ENCODE data around the gene GPRIN1. TPM values are rescaled to one million over a fixed set of nuclear protein-coding genes. Genes with fewer than 3 reads are reported as not detected.

Gene GPRIN1
- total RNA-seq, 4 donors from 2014 or later: 1.6 to 9.7 (median 3.6) TPM

- intact Hi-C loops (cut with DNase I; ENCODE audit: low total_unique reads) (no loop called here), in situ Hi-C loops (cut with MboI; ENCODE audit: low pct_ligation_motif_present in 1 of 4, low pct_unique_long_range_greater_than_20kb in 1 of 4, low sequenced_read_pairs in 3 of 4) (loop anchor here in 1 of 4 donors (25.0 kb wide), 1 partner anchor 178 kb away; the partner anchor contains the start of gene CLTB)
- WGBS, 2 donors (ENCODE audit: low coverage in 1 of 2): 82 to 91% methylated on average over 4 to 17 of the region's 17 CpGs
- no peaks in the 10 kb centered on the region for H3K4me1 ChIP-seq
- DNase-seq: no peak
- H3K9me3 ChIP-seq: peaks cover 3 to 8% of the 10 kb centered on the region in 2 donors
- H3K4me3 ChIP-seq: no peak overlapping the region
- H3K27ac ChIP-seq: no peak overlapping the region
- H3K27me3 ChIP-seq: no peaks in the 10 kb centered on the region
- no peak for TF ChIP-seq POLR2AphosphoS5 (IDR thresholded peaks at IDR 0.05)
- no peak for TF ChIP-seq CTCF (IDR thresholded peaks at IDR 0.05)
- TF ChIP-seq POLR2A (IDR thresholded peaks at IDR 0.05): no peak
- no peaks in the 10 kb centered on the region for H3K36me3 ChIP-seq
These were observed 19.8 kb downstream of the GPRIN1 start for GRCh38 chr5:176590035-176590717.

GRCh38 chr5:176589039-176589769 lies 20.8 kb downstream of the GPRIN1 start:
- in situ Hi-C loops (cut with MboI; ENCODE audit: low pct_ligation_motif_present in 1 of 4, low pct_unique_long_range_greater_than_20kb in 1 of 4, low sequenced_read_pairs in 3 of 4): loop anchor here in 1 of 4 donors (25.0 kb wide), 1 partner anchor 177 kb away; the partner anchor contains the start of gene CLTB
- Histone ChIP-seq H3K4me3 (no peak overlapping the region), H3K4me1 (no peaks in the 10 kb centered on the region), H3K27ac (no peak overlapping the region), H3K36me3 (no peaks in the 10 kb centered on the region), H3K9me3 (peaks cover 7 to 13% of the 10 kb centered on the region in 2 donors), H3K27me3 (no peaks in the 10 kb centered on the region)
- no peak for DNase-seq
- intact Hi-C loops (cut with DNase I; ENCODE audit: low total_unique reads): no loop called here
- TF ChIP-seq POLR2AphosphoS5 (IDR thresholded peaks at IDR 0.05): no peak
- no peak for TF ChIP-seq POLR2A (IDR thresholded peaks at IDR 0.05)
- TF ChIP-seq CTCF (IDR thresholded peaks at IDR 0.05): no peak
- TF ChIP-seq EP300 (IDR thresholded peaks at IDR 0.05; ENCODE audit: low read depth): no peak
- WGBS, 2 donors (ENCODE audit: low coverage in 1 of 2): 82 to 92% methylated on average over 9 to 31 of the region's 31 CpGs

- H3K36me3 ChIP-seq: no peaks in the 10 kb centered on the region
- in situ Hi-C loops (cut with MboI; ENCODE audit: low pct_ligation_motif_present in 1 of 4, low pct_unique_long_range_greater_than_20kb in 1 of 4, low sequenced_read_pairs in 3 of 4): loop anchor here in 1 of 4 donors (25.0 kb wide), 1 partner anchor 176 kb away; the partner anchor contains the start of gene CLTB
These were observed 21.7 kb downstream of the GPRIN1 start for GRCh38 chr5:176588297-176588696.

More at GRCh38 chr5:176588297-176588696, 21.7 kb downstream of the GPRIN1 start:
- DNase-seq: no peak
- H3K9me3 ChIP-seq: peaks cover 7 to 13% of the 10 kb centered on the region in 2 donors
- H3K4me3 ChIP-seq: no peak overlapping the region
- no peaks in the 10 kb centered on the region for H3K4me1 ChIP-seq
- no peaks in the 10 kb centered on the region for H3K27me3 ChIP-seq
- H3K27ac ChIP-seq: no peak overlapping the region
- no peak for TF ChIP-seq EP300 (IDR thresholded peaks at IDR 0.05; ENCODE audit: low read depth)
- no peak for TF ChIP-seq POLR2A (IDR thresholded peaks at IDR 0.05)
- no peak for TF ChIP-seq CTCF (IDR thresholded peaks at IDR 0.05)
- no peak for TF ChIP-seq POLR2AphosphoS5 (IDR thresholded peaks at IDR 0.05)
- intact Hi-C loops (cut with DNase I; ENCODE audit: low total_unique reads): no loop called here

Data from transverse colon (tissue), 4 donors.